ENCODE results near the gene RILPL2. TPM values are rescaled to one million over a fixed set of nuclear protein-coding genes. Genes with fewer than 3 reads are reported as not detected.
"Not testable (repeated sequence)": the region's sequence is repeated elsewhere in the genome, so short reads cannot be mapped to it uniquely, and the experiment has no call there.

The RILPL2 gene
- total and polyA plus RNA-seq, 2 experiments from 2014 or later: 2.5 to 3.7 TPM

GRCh38 chr12:123427036-123427769, 9.3 kb downstream of the RILPL2 start:
- 91% methylated on average over 8 of the region's 8 CpGs for WGBS (ENCODE audit: low lambda C conversion rate, missing lambda C conversion rate)
- H3K4me3 ChIP-seq: no peak overlapping the region
- DNase-seq (ENCODE audit: low spot score): no peak
- H3K4me2 ChIP-seq: no peak overlapping the region
- no peak overlapping the region for H2AFZ ChIP-seq
- no peaks in the 10 kb centered on the region for H3K9me2 ChIP-seq (replicated peaks; ENCODE audit: insufficient read depth)
- no peaks in the 10 kb centered on the region for H3K36me3 ChIP-seq (replicated peaks; ENCODE audit: insufficient read depth, low read depth)
- H4K20me1 ChIP-seq (ENCODE audit: insufficient read depth, poor library complexity, severe bottlenecking): no peaks in the 10 kb centered on the region
- no peak overlapping the region for H3K27ac ChIP-seq
- H3K79me2 ChIP-seq: no peaks in the 10 kb centered on the region
- peaks cover 4% of the 10 kb centered on the region for H3K9me3 ChIP-seq (ENCODE audit: low read depth)
- no peaks in the 10 kb centered on the region for H3K27me3 ChIP-seq
- TF ChIP-seq CTCF (IDR thresholded peaks at IDR 0.05; ENCODE audit: poor library complexity): no peak
- TF ChIP-seq EZH2phosphoT487 (IDR thresholded peaks at IDR 0.05; ENCODE audit: low read depth, severe bottlenecking, unreplicated experiment): no peak
- TF ChIP-seq EZH2 (IDR thresholded peaks at IDR 0.05; ENCODE audit: borderline replicate concordance): no peak
- H3K4me1 ChIP-seq (ENCODE audit: insufficient read depth): no peaks in the 10 kb centered on the region

GRCh38 chr12:123421314-123421713, 15.2 kb downstream of the RILPL2 start:
- H3K9me2 ChIP-seq (replicated peaks; ENCODE audit: insufficient read depth): no peaks in the 10 kb centered on the region
- no peak overlapping the region for H2AFZ ChIP-seq
- H3K27ac ChIP-seq: no peak overlapping the region
- no peaks in the 10 kb centered on the region for H3K27me3 ChIP-seq
- peaks cover 4% of the 10 kb centered on the region for H3K9me3 ChIP-seq (ENCODE audit: low read depth)
- H3K79me2 ChIP-seq: no peaks in the 10 kb centered on the region
- no peak overlapping the region for H3K4me3 ChIP-seq
- no peaks in the 10 kb centered on the region for H3K4me1 ChIP-seq (ENCODE audit: insufficient read depth)
- H3K4me2 ChIP-seq: no peak overlapping the region
- no peaks in the 10 kb centered on the region for H3K36me3 ChIP-seq (replicated peaks; ENCODE audit: insufficient read depth, low read depth)
- WGBS (ENCODE audit: low lambda C conversion rate, missing lambda C conversion rate): 100% methylated on average over 1 of the region's 2 CpGs
- DNase-seq (ENCODE audit: low spot score): no peak
- no peaks in the 10 kb centered on the region for H4K20me1 ChIP-seq (ENCODE audit: insufficient read depth, poor library complexity, severe bottlenecking)
- TF ChIP-seq EZH2 (IDR thresholded peaks at IDR 0.05; ENCODE audit: borderline replicate concordance) (no peak), EZH2phosphoT487 (IDR thresholded peaks at IDR 0.05; ENCODE audit: low read depth, severe bottlenecking, unreplicated experiment) (no peak), CTCF (IDR thresholded peaks at IDR 0.05; ENCODE audit: poor library complexity) (no peak)

GRCh38 chr12:123410041-123410412, 26.5 kb downstream of the RILPL2 start:
- no peaks in the 10 kb centered on the region for H3K36me3 ChIP-seq (replicated peaks; ENCODE audit: insufficient read depth, low read depth)
- no peak for TF ChIP-seq CTCF (IDR thresholded peaks at IDR 0.05; ENCODE audit: poor library complexity)
- TF ChIP-seq EZH2 (IDR thresholded peaks at IDR 0.05; ENCODE audit: borderline replicate concordance): no peak
- no peak for TF ChIP-seq EZH2phosphoT487 (IDR thresholded peaks at IDR 0.05; ENCODE audit: low read depth, severe bottlenecking, unreplicated experiment)
- H3K27me3 ChIP-seq: no peaks in the 10 kb centered on the region
- H3K9me2 ChIP-seq (replicated peaks; ENCODE audit: insufficient read depth): no peaks in the 10 kb centered on the region
- 91% methylated on average over 5 of the region's 5 CpGs for WGBS (ENCODE audit: low lambda C conversion rate, missing lambda C conversion rate)
- DNase-seq (ENCODE audit: low spot score): no peak
- no peaks in the 10 kb centered on the region for H3K9me3 ChIP-seq (ENCODE audit: low read depth)
- no peaks in the 10 kb centered on the region for H4K20me1 ChIP-seq (ENCODE audit: insufficient read depth, poor library complexity, severe bottlenecking)
- no peak overlapping the region for H2AFZ ChIP-seq
- no peaks in the 10 kb centered on the region for H3K4me1 ChIP-seq (ENCODE audit: insufficient read depth)
- no peak overlapping the region for H3K27ac ChIP-seq
- no peaks in the 10 kb centered on the region for H3K79me2 ChIP-seq
- no peak overlapping the region for H3K4me3 ChIP-seq
- H3K4me2 ChIP-seq: no peak overlapping the region

GRCh38 chr12:123409284-123410040, 27.0 kb downstream of the RILPL2 start:
- H3K4me3 ChIP-seq; H3K27me3 ChIP-seq; H2AFZ ChIP-seq; DNase-seq (ENCODE audit: low spot score); H3K9me3 ChIP-seq (ENCODE audit: low read depth); H4K20me1 ChIP-seq (ENCODE audit: insufficient read depth, poor library complexity, severe bottlenecking); H3K27ac ChIP-seq; H3K4me1 ChIP-seq (ENCODE audit: insufficient read depth); H3K36me3 ChIP-seq (replicated peaks; ENCODE audit: insufficient read depth, low read depth); H3K4me2 ChIP-seq; H3K9me2 ChIP-seq (replicated peaks; ENCODE audit: insufficient read depth); H3K79me2 ChIP-seq: not testable (repeated sequence)
- 98% methylated on average over 11 of the region's 11 CpGs for whole genome bisulfite sequencing (ENCODE audit: low lambda C conversion rate, missing lambda C conversion rate)

- H4K20me1 ChIP-seq (ENCODE audit: insufficient read depth, poor library complexity, severe bottlenecking); H3K9me2 ChIP-seq (replicated peaks; ENCODE audit: insufficient read depth); H3K27me3 ChIP-seq; H3K9me3 ChIP-seq (ENCODE audit: low read depth); H2AFZ ChIP-seq; H3K27ac ChIP-seq; H3K36me3 ChIP-seq (replicated peaks; ENCODE audit: insufficient read depth, low read depth); H3K4me1 ChIP-seq (ENCODE audit: insufficient read depth); DNase-seq (ENCODE audit: low spot score); H3K4me2 ChIP-seq; H3K79me2 ChIP-seq; H3K4me3 ChIP-seq: not testable (repeated sequence)
- 97% methylated on average over 6 of the region's 7 CpGs for WGBS (ENCODE audit: low lambda C conversion rate, missing lambda C conversion rate)
Observed at GRCh38 chr12:123408619-123409018, 27.9 kb downstream of the RILPL2 start.

- not testable (repeated sequence) for H3K27me3 ChIP-seq; DNase-seq (ENCODE audit: low spot score); H3K79me2 ChIP-seq; H3K36me3 ChIP-seq (replicated peaks; ENCODE audit: insufficient read depth, low read depth); H3K4me2 ChIP-seq; H3K4me1 ChIP-seq (ENCODE audit: insufficient read depth); H4K20me1 ChIP-seq (ENCODE audit: insufficient read depth, poor library complexity, severe bottlenecking); H2AFZ ChIP-seq; H3K9me3 ChIP-seq (ENCODE audit: low read depth); H3K9me2 ChIP-seq (replicated peaks; ENCODE audit: insufficient read depth); H3K4me3 ChIP-seq; H3K27ac ChIP-seq
- 79% methylated on average over 13 of the region's 15 CpGs for WGBS (ENCODE audit: low lambda C conversion rate, missing lambda C conversion rate)
Observed at GRCh38 chr12:123407934-123408333, 28.6 kb downstream of the RILPL2 start.
